GM12872 (cell line): ENCODE measurements around the gene CENPW.

Experiments used
- TF ChIP-seq, protein P1 (sequence below): IDR thresholded peaks from 3 replicates; pipeline ENCODE4 v1.5.1; 2011; ENCODE audit warnings: low read depth, mild to moderate bottlenecking, low read length, moderate library complexity; ENCODE audit not compliant: insufficient read depth

Gene CENPW

DNA sequence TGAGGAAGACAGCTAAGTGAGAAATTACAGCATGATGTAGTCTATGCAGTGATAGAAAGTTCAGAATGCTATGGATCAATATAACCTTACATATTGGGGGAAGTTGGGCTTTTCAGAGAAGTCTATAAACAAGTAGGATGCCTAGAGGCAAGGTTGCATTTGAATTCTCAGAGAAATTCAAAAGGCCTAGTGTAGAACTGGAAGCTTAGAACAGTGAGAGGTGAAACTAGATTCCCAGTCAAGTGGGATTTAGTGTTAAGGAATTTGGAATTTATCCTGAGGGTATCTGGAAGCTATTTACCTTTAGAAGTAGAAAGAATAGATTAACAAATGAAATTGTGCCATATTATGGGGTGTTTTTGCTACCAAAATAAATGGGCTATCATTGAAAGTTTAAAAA, 4.3 kb downstream of the CENPW start:
- TF ChIP-seq, protein P1, sequence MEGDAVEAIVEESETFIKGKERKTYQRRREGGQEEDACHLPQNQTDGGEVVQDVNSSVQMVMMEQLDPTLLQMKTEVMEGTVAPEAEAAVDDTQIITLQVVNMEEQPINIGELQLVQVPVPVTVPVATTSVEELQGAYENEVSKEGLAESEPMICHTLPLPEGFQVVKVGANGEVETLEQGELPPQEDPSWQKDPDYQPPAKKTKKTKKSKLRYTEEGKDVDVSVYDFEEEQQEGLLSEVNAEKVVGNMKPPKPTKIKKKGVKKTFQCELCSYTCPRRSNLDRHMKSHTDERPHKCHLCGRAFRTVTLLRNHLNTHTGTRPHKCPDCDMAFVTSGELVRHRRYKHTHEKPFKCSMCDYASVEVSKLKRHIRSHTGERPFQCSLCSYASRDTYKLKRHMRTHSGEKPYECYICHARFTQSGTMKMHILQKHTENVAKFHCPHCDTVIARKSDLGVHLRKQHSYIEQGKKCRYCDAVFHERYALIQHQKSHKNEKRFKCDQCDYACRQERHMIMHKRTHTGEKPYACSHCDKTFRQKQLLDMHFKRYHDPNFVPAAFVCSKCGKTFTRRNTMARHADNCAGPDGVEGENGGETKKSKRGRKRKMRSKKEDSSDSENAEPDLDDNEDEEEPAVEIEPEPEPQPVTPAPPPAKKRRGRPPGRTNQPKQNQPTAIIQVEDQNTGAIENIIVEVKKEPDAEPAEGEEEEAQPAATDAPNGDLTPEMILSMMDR: no peak

DNA sequence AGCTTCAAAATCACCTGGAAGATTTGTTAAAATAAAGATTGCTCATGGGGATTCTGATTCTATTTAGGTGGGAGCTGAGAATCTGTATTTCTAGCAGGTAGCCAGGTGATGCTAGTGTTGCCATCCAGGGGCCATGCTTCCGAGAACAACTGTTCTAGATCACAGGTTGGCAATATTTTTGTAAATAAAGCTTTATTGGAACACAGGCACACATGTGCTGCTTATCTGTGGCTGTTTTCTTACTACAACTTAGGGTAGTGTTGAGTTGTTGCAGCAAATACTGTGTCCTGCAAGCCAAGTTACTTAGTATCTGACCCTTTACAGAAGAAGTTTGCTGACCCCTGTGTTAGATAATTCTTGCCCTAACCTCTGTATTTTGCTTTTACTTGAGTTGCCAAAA, 12.0 kb downstream of the CENPW start:
- TF ChIP-seq, protein P1: no peak

DNA sequence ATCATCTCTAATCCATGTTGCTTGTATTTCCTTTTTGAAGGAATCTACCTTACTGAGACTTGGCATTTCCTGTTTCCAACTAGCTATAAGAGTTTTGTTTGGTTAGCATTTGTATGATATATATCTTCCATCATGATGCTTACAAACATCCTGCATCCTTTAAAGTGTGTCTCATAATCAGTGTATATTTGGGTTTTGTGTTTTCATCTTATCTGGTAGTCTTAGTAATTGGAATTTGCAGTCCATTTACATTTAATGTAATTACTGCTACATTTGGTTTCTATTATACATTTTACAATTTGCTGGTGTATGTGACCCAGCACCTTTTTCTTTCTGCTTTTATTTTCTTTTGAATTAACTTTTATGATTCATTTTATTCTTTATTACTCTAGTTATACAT, 12.6 kb downstream of the CENPW start:
- TF ChIP-seq, protein P1: no peak

DNA sequence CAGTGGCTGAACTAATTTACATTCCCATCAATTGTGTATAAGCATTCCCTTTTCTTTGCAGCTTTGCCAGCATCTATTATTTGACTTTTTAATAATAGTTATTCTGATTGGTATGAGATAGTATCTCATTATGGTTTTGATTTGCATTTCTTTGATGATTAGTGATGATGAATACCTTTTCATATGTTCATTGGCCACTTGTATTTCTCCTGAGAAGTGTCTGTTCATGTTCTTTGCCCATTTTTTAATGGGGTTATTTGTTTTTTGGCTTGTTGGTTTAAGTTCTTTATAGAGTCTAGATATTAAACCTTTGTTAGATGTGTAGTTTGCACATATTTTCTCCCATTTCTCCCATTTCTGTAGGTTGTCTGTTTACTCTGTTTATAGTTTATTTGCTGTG, 16.6 kb downstream of the CENPW start:
- TF ChIP-seq, protein P1: no peak

DNA sequence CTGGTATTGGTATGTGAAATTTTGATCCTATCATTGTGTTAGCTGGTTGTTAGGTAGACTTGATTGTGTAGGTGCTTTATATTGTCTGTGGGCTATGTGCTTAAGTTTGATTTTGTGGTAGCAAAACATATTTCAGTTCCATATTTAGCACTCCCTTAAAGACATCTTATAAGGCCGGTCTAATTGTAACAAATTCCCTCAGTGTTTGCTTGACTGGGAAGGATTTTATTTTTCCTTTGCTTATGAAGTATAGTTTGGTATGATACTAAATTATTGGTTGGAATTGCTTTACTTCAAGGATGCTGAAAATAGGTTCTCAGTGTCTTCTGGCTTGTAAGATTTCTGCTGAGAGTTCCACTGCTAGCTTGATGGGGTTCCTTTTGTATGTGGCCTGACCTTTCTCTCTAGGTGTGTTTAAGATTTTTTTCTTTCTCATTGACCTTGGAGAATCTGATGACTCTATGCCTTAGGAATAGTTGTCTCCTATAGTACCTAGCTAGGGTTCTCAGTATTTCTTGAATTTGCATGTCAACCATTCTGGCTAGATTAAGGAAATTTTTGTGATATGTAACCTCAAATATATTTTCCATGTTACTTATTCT, 20.1 kb downstream of the CENPW start:
- TF ChIP-seq, protein P1: no peak

DNA sequence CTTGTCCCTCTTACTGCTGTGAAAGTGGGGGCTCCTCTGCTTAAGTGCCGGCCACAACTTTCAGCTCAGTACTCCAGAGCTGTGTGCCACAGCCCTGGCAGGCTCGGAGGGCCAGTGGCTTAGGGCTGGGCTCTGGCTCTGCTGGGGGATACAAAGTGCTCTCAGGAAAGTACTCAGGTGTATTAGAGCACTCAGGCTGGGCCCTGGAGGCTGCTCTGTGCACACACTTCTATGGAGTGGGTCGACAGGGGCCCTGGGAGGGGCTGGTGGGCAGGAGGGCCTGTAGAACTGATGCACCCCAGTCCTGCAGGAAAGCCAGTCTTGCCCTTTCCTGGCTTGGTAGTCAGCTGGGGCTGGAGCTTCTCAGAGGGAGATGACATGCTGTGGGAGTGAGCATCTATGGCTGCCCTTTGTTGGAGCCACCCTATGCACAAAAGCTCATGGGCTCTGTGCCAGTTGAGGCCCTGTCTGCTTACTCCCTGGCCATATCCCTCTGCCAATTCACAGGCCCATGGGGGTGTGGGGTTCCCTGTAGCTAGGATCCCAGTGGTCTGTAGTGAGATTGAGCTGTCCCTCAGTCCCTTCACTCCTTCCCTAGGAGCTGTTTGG, 22.0 kb downstream of the CENPW start:
- TF ChIP-seq, protein P1: no peak

DNA sequence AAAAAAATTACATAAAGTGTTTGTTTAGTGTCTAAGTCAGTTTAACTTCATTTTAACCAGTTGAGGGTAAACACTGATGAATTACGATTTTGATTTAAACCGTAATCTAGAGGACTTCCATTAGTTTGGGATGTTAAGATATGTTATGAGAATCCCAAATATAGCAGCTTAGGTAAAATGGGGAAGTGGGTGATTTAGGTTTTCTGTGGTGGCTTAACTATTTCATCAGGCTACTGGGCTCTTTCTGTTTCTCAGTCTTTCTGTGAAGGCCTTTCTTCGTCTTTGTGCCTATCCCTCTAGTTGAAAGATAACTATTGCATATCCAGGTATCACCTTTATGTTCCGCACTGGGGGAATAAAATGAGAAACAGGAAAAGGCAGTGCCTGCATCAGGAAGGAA, 27.9 kb downstream of the CENPW start:
- TF ChIP-seq, protein P1: no peak
